Measurements from ENCODE around the gene ABCD2. TPM values are rescaled to one million over a fixed set of nuclear protein-coding genes. Genes with fewer than 3 reads are reported as not detected.

The ABCD2 gene
- total RNA-seq, 1 experiment from 2014 or later = not detected

DNA sequence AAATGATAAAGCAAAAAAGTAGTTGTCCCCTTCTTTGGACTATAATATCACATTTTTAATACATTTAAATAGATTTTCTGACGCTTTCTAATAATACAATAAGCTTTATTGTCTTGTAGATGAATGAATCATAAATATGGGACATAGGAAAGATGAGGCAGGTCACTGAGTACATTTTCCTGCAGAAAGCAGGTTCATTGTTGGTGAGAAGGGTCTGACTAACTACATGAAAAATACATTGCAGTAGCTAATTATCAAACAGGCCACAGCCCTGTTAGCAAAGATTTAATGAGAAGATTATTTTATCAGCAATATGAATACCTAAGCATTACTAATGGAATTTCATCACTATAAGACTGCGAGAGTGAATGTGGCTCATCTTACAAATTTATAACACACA lies 45.6 kb downstream of the ABCD2 start:
- H2AK5ac ChIP-seq (ENCODE audit: insufficient read length, low read length) = no peak overlapping the region
- Mint-ChIP-seq H3K4me1 (peaks cover 23 to 29% of the 10 kb centered on the region in 2 experiments), H3K4me3 (no peak overlapping the region), H3K9me3 (peaks cover 16 to 18% of the 10 kb centered on the region in 2 experiments), H3K36me3 (ENCODE audit: insufficient read depth in 1 of 3, low read depth in 3 of 3) (peaks cover 10 to 16% (median 13%) of the 10 kb centered on the region in 3 experiments; a peak in 6 of 7 replicates), H3K27ac (no peak overlapping the region), H3K27me3 (ENCODE audit: low read depth) (no peaks in the 10 kb centered on the region)
- no peak overlapping the region for H3K56ac ChIP-seq (ENCODE audit: insufficient read length, low read depth, low read length)
- peaks cover 2% of the 10 kb centered on the region; the same call in 1 of the 2 replicates for H3K4me1 ChIP-seq (ENCODE audit: insufficient read depth, low read length)
- H2BK120ac ChIP-seq (ENCODE audit: low read depth, low read length, poor library complexity, severe bottlenecking) = no peak overlapping the region
- H2BK5ac ChIP-seq (ENCODE audit: insufficient read length, low read length) = no peak overlapping the region
- no peak overlapping the region for H4K8ac ChIP-seq (replicated peaks; ENCODE audit: insufficient read length, low read depth, low read length)
- H4K5ac ChIP-seq (ENCODE audit: insufficient read length, low read depth, low read length) = no peak overlapping the region
- TF ChIP-seq, protein P1, sequence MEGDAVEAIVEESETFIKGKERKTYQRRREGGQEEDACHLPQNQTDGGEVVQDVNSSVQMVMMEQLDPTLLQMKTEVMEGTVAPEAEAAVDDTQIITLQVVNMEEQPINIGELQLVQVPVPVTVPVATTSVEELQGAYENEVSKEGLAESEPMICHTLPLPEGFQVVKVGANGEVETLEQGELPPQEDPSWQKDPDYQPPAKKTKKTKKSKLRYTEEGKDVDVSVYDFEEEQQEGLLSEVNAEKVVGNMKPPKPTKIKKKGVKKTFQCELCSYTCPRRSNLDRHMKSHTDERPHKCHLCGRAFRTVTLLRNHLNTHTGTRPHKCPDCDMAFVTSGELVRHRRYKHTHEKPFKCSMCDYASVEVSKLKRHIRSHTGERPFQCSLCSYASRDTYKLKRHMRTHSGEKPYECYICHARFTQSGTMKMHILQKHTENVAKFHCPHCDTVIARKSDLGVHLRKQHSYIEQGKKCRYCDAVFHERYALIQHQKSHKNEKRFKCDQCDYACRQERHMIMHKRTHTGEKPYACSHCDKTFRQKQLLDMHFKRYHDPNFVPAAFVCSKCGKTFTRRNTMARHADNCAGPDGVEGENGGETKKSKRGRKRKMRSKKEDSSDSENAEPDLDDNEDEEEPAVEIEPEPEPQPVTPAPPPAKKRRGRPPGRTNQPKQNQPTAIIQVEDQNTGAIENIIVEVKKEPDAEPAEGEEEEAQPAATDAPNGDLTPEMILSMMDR (conservative IDR thresholded peaks at IDR 0.05) = no peak
- no CpG with 5 or more reads among the region's 2 CpGs for WGBS (ENCODE audit: extremely low coverage, insufficient read length, low lambda C conversion rate)
- peaks cover 7% of the 10 kb centered on the region for H3K9me3 ChIP-seq (ENCODE audit: control insufficient read depth, low read depth, low read length)
- H3K27ac ChIP-seq (ENCODE audit: insufficient read length, low read depth, low read length) = no peak overlapping the region
- H3K23me2 ChIP-seq (ENCODE audit: insufficient read length, low read depth, low read length, poor library complexity, severe bottlenecking) = no peaks in the 10 kb centered on the region
- H2AFZ ChIP-seq (ENCODE audit: low read length) = no peak overlapping the region
- H2BK15ac ChIP-seq (ENCODE audit: low read depth, low read length) = no peak overlapping the region
- H4K20me1 ChIP-seq (ENCODE audit: control insufficient read depth, insufficient read depth, insufficient read length) = no peaks in the 10 kb centered on the region
- H3K27me3 ChIP-seq (ENCODE audit: insufficient read depth, low read length) = no peaks in the 10 kb centered on the region
- no peak for DNase-seq
- no peak overlapping the region for H3K4me2 ChIP-seq (ENCODE audit: insufficient read depth, insufficient read length, low read length)
- no peaks in the 10 kb centered on the region for H3K79me1 ChIP-seq (ENCODE audit: insufficient read depth, low read depth, low read length, poor library complexity, severe bottlenecking)
- H2BK20ac ChIP-seq (ENCODE audit: low read depth, low read length, poor library complexity, severe bottlenecking) = no peak overlapping the region
- no peak overlapping the region for H3T11ph ChIP-seq (ENCODE audit: low read length)
- H3K4ac ChIP-seq (ENCODE audit: low read depth, low read length) = no peak overlapping the region
- H2BK12ac ChIP-seq (ENCODE audit: insufficient read length, low read depth, low read length) = no peak overlapping the region
- no peak overlapping the region for H3K14ac ChIP-seq (ENCODE audit: insufficient read depth, low read length)
- no peak overlapping the region for H3K9ac ChIP-seq (ENCODE audit: extremely low read depth, insufficient read length, low read length)
- no peak overlapping the region for H3K23ac ChIP-seq (ENCODE audit: insufficient read length, low read depth, low read length)
- no peaks in the 10 kb centered on the region for H3K79me2 ChIP-seq (ENCODE audit: insufficient read depth, low read length)
- no peak overlapping the region for H4K91ac ChIP-seq (ENCODE audit: insufficient read length, low read depth, low read length)
- no peak overlapping the region for H3K18ac ChIP-seq (ENCODE audit: insufficient read length, low read depth, low read length)

Data from H9 (cell line).